Gastroesophageal sphincter (tissue), 3 donors: ENCODE measurements around the gene PVALB.

Source experiments
- EP300 ChIP-seq: sonication (generic); formaldehyde crosslinking; IDR thresholded peaks from one replicate; pipeline ENCODE4 v1.6.1; 2017; ENCODE audit warnings: antibody characterized with exemption, mild to moderate bottlenecking
- POLR2A ChIP-seq, 2 donors: fragments of 450-650 bp; IDR thresholded peaks; one replicate each; pipeline ENCODE4 v1.6.1; 2017; ENCODE audit warnings: antibody characterized with exemption in 2 of 2, mild to moderate bottlenecking in 2 of 2, moderate library complexity in 1 of 2
- POLR2AphosphoS5 ChIP-seq: sonication (generic); formaldehyde crosslinking; IDR thresholded peaks from one replicate; pipeline ENCODE4 v1.6.1; 2017; ENCODE audit warnings: antibody characterized with exemption
- TF ChIP-seq, protein P1 (sequence below), 4 experiments: fragments of 200-600 bp in 2 of 4; fragments of 450-650 bp in 2 of 4; sonication (generic) in 1 of 4; IDR thresholded peaks; one replicate each; pipeline ENCODE4 v1.5.1; 2017 to 2019; ENCODE audit warnings: antibody characterized with exemption in 4 of 4, mild to moderate bottlenecking in 2 of 4, moderate library complexity in 2 of 4

DNA sequence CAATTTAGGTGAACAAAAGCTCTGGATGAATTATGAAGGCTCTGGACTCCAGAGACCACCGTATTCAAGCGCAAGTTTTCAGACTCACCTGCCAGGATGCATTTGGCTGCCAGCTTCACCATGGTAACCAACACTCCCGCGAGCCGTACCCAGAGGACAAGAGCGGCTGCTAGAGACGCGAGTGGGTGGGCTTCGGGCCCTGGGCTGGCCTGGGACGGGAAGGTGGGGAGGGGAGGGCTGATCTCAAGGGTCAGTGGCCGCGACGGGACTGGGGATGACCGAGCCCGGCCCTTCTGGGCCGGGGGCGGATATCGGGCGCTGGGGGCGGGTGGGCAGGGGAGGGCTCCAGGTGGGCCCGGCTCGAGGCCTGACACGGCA is 41.3 kb downstream of the PVALB start:
- TF ChIP-seq, protein P1, sequence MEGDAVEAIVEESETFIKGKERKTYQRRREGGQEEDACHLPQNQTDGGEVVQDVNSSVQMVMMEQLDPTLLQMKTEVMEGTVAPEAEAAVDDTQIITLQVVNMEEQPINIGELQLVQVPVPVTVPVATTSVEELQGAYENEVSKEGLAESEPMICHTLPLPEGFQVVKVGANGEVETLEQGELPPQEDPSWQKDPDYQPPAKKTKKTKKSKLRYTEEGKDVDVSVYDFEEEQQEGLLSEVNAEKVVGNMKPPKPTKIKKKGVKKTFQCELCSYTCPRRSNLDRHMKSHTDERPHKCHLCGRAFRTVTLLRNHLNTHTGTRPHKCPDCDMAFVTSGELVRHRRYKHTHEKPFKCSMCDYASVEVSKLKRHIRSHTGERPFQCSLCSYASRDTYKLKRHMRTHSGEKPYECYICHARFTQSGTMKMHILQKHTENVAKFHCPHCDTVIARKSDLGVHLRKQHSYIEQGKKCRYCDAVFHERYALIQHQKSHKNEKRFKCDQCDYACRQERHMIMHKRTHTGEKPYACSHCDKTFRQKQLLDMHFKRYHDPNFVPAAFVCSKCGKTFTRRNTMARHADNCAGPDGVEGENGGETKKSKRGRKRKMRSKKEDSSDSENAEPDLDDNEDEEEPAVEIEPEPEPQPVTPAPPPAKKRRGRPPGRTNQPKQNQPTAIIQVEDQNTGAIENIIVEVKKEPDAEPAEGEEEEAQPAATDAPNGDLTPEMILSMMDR (IDR thresholded peaks at IDR 0.05), result no peak
- TF ChIP-seq POLR2AphosphoS5 (no peak), POLR2A (IDR thresholded peaks at IDR 0.05) (no peak), EP300 (no peak)
